ENCODE results near the gene VSTM4.

VSTM4 gene

GRCh38 chr10:49107887-49108267 is 7.4 kb downstream of the VSTM4 start:
- ChIA-PET CTCF (no interaction called here), POLR2A (no interaction called here)
- TF ChIP-seq, protein P1, sequence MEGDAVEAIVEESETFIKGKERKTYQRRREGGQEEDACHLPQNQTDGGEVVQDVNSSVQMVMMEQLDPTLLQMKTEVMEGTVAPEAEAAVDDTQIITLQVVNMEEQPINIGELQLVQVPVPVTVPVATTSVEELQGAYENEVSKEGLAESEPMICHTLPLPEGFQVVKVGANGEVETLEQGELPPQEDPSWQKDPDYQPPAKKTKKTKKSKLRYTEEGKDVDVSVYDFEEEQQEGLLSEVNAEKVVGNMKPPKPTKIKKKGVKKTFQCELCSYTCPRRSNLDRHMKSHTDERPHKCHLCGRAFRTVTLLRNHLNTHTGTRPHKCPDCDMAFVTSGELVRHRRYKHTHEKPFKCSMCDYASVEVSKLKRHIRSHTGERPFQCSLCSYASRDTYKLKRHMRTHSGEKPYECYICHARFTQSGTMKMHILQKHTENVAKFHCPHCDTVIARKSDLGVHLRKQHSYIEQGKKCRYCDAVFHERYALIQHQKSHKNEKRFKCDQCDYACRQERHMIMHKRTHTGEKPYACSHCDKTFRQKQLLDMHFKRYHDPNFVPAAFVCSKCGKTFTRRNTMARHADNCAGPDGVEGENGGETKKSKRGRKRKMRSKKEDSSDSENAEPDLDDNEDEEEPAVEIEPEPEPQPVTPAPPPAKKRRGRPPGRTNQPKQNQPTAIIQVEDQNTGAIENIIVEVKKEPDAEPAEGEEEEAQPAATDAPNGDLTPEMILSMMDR (IDR thresholded peaks at IDR 0.05; ENCODE audit: insufficient read depth, low read length, missing control alignments) = no peak
- no peak for DNase-seq (ENCODE audit: low read depth, low spot score)
- H3K4me3 ChIP-seq (ENCODE audit: low read depth, low read length) = no peak overlapping the region

DNA sequence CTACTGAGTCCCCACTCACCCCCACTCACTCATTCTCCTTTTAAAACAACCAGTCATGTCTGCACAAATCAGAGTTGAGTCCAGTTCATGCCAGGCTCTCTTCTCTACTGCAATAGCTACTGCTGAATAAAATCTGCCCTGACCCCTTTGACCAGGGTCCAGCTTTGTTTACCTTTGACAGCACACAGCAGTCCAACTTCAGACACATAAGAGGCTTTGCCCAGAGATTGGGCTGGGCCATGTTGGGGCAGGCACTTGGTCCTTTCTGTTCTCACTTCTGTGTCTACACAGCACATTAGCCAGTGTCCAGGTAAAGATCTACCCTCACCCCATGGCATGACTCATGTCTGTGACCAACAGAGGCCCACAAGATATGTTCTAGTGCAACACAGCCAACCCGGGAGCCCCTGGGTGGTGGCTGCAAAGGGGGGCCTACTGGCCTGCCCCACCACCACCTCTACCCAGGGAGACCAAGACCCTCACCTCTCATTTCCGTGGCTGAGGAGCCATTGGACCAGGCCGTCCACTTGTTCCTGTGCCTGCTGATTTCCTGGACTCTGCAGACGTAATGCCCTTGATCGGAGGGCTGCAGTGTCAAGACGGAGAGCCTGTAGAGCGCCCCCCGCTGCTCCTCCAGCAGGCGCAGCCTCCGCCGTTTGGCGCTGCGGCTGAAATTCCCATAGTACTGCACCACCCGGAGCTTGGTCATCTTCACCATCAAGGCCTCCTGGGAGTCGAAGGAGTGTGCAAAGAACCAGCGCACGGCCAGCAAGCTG is 8.0 kb downstream of the VSTM4 start:
- ChIA-PET CTCF (no interaction called here), POLR2A (no interaction called here)
- TF ChIP-seq, protein P1 (IDR thresholded peaks at IDR 0.05; ENCODE audit: insufficient read depth, low read length, missing control alignments) = no peak
- no peak for DNase-seq (ENCODE audit: low read depth, low spot score)
- H3K4me3 ChIP-seq (ENCODE audit: low read depth, low read length) = no peak overlapping the region

GRCh38 chr10:49106451-49106850 is 8.9 kb downstream of the VSTM4 start:
- CTCF ChIA-PET = interaction anchor here (1.4 kb wide), 1 partner anchor 8 kb away, joined by 5 read pairs; no protein-coding TSS in a partner anchor
- no peak overlapping the region for H3K4me3 ChIP-seq (ENCODE audit: low read depth, low read length)
- POLR2A ChIA-PET = no interaction called here
- DNase-seq (ENCODE audit: low read depth, low spot score) = no peak
- TF ChIP-seq, protein P1 (IDR thresholded peaks at IDR 0.05; ENCODE audit: insufficient read depth, low read length, missing control alignments) = no peak

- TF ChIP-seq, protein P1 (IDR thresholded peaks at IDR 0.05; ENCODE audit: insufficient read depth, low read length, missing control alignments) = no peak
- H3K4me3 ChIP-seq (ENCODE audit: low read depth, low read length) = no peak overlapping the region
- DNase-seq (ENCODE audit: low read depth, low spot score) = no peak
- POLR2A ChIA-PET = no interaction called here
- CTCF ChIA-PET = interaction anchor here (1.1 to 1.4 kb wide), 2 partner anchors 9 to 57 kb away, joined by 3 to 5 read pairs; no protein-coding TSS in a partner anchor
Measured at GRCh38 chr10:49105076-49105475, 10.2 kb downstream of the VSTM4 start.

GRCh38 chr10:49104323-49104722 is 11.0 kb downstream of the VSTM4 start:
- POLR2A ChIA-PET = no interaction called here
- CTCF ChIA-PET = no interaction called here
- no peak for DNase-seq (ENCODE audit: low read depth, low spot score)
- TF ChIP-seq, protein P1 (IDR thresholded peaks at IDR 0.05; ENCODE audit: insufficient read depth, low read length, missing control alignments) = no peak
- H3K4me3 ChIP-seq (ENCODE audit: low read depth, low read length) = no peak overlapping the region

- no peak overlapping the region for H3K4me3 ChIP-seq (ENCODE audit: low read depth, low read length)
- no peak for DNase-seq (ENCODE audit: low read depth, low spot score)
- TF ChIP-seq, protein P1 (IDR thresholded peaks at IDR 0.05; ENCODE audit: insufficient read depth, low read length, missing control alignments) = no peak
- ChIA-PET CTCF (no interaction called here), POLR2A (no interaction called here)
Measured at GRCh38 chr10:49103761-49104160, 11.6 kb downstream of the VSTM4 start.
